ENCODE data around the gene DEFB128.

DNA sequence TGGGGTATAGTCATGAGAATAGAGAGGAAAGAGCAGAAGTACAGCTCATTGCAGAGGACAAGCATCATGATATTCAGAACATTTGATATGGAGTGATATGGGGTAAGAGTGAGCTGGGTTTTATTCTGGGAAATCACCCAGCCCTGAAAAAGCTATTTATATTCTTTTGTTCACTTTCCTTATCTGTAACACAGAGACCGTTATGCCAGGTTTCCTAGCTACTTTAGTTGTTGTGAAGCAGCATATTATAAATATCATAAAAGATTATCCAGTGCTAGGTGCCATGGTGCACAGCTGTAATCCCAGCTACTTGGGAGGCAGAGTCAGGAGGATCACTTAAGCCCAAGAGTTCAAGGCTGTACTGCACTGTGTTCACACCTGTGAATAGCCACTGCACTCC lies 27.8 kb upstream of the DEFB128 start:
- TF ChIP-seq POLR2A (IDR thresholded peaks at IDR 0.05; ENCODE audit: low read depth, low read length) (no peak), NFIC (IDR thresholded peaks at IDR 0.05; ENCODE audit: low read depth, low read length) (no peak), TCF12 (IDR thresholded peaks at IDR 0.05; ENCODE audit: low read depth, low read length) (no peak), POLR2AphosphoS5 (IDR thresholded peaks at IDR 0.05; ENCODE audit: low read length) (no peak), EGR1 (IDR thresholded peaks at IDR 0.05; ENCODE audit: borderline replicate concordance in 1 of 2, low read depth in 2 of 2, low read length in 2 of 2) (no peak)
- TF ChIP-seq, protein P1, sequence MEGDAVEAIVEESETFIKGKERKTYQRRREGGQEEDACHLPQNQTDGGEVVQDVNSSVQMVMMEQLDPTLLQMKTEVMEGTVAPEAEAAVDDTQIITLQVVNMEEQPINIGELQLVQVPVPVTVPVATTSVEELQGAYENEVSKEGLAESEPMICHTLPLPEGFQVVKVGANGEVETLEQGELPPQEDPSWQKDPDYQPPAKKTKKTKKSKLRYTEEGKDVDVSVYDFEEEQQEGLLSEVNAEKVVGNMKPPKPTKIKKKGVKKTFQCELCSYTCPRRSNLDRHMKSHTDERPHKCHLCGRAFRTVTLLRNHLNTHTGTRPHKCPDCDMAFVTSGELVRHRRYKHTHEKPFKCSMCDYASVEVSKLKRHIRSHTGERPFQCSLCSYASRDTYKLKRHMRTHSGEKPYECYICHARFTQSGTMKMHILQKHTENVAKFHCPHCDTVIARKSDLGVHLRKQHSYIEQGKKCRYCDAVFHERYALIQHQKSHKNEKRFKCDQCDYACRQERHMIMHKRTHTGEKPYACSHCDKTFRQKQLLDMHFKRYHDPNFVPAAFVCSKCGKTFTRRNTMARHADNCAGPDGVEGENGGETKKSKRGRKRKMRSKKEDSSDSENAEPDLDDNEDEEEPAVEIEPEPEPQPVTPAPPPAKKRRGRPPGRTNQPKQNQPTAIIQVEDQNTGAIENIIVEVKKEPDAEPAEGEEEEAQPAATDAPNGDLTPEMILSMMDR (IDR thresholded peaks at IDR 0.05 in 2 of 3, conservative IDR thresholded peaks at IDR 0.05 in 1 of 3; ENCODE audit: control insufficient read depth in 2 of 3, extremely low read depth in 1 of 3, insufficient read depth in 1 of 3, low read depth in 3 of 3, low read length in 3 of 3): no peak
- TF ChIP-seq, protein P2, sequence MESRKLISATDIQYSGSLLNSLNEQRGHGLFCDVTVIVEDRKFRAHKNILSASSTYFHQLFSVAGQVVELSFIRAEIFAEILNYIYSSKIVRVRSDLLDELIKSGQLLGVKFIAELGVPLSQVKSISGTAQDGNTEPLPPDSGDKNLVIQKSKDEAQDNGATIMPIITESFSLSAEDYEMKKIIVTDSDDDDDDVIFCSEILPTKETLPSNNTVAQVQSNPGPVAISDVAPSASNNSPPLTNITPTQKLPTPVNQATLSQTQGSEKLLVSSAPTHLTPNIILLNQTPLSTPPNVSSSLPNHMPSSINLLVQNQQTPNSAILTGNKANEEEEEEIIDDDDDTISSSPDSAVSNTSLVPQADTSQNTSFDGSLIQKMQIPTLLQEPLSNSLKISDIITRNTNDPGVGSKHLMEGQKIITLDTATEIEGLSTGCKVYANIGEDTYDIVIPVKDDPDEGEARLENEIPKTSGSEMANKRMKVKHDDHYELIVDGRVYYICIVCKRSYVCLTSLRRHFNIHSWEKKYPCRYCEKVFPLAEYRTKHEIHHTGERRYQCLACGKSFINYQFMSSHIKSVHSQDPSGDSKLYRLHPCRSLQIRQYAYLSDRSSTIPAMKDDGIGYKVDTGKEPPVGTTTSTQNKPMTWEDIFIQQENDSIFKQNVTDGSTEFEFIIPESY (IDR thresholded peaks at IDR 0.05): no peak
- TF ChIP-seq, protein P3, sequence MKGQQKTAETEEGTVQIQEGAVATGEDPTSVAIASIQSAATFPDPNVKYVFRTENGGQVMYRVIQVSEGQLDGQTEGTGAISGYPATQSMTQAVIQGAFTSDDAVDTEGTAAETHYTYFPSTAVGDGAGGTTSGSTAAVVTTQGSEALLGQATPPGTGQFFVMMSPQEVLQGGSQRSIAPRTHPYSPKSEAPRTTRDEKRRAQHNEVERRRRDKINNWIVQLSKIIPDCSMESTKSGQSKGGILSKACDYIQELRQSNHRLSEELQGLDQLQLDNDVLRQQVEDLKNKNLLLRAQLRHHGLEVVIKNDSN (IDR thresholded peaks at IDR 0.05; ENCODE audit: borderline replicate concordance, extremely low read length, insufficient read depth, low read depth, low read length): no peak

All from GM12878 (cell line).